ENCODE data around the gene UNC5C. TPM values are rescaled to one million over a fixed set of nuclear protein-coding genes. Genes with fewer than 3 reads are reported as not detected.
A peak's percentile ranks its signal among the peaks of the same experiment; 100 is the strongest.

Gene UNC5C
- total and polyA plus RNA-seq, 2 donors from 2014 or later, result 0.84 to 3.1 TPM

- H3K9me3 ChIP-seq (ENCODE audit: control insufficient read depth in 2 of 3, insufficient read depth in 1 of 3, low read length in 3 of 3), result no peaks in the 10 kb centered on the region
- H3K9ac ChIP-seq (ENCODE audit: low read length in 3 of 3), result no peak overlapping the region
- no peaks in the 10 kb centered on the region for H3K4me1 ChIP-seq (ENCODE audit: control insufficient read depth in 2 of 3, insufficient read depth in 2 of 3, low read depth in 1 of 3, low read length in 3 of 3)
- intact Hi-C loops (cut with DNase I), result no loop called here
- peak; percentile 73 for TF ChIP-seq CTCF (IDR thresholded peaks at IDR 0.05; ENCODE audit: borderline replicate concordance, extremely low read depth, insufficient read depth)
- FAIRE-seq, result peak; percentile 97
- H3K27ac ChIP-seq (ENCODE audit: low read depth in 2 of 2, low read length in 2 of 2), result no peak overlapping the region
- DNase-seq, result peak in 2 of 5 donors; percentile 86 to 89
- no peak overlapping the region for H3K4me3 ChIP-seq (ENCODE audit: low read length in 3 of 3)
- peaks cover 0 to 2% (median 0%) of the 10 kb centered on the region in 3 donors for H3K36me3 ChIP-seq (ENCODE audit: control insufficient read depth in 2 of 3, insufficient read depth in 3 of 3, low read length in 3 of 3)
- no peaks in the 10 kb centered on the region for H3K27me3 ChIP-seq (ENCODE audit: control insufficient read depth, insufficient read depth, low read length)
Observed at GRCh38 chr4:95165926-95166524, 382.7 kb downstream of the UNC5C start.

GRCh38 chr4:95162867-95163266, 385.9 kb downstream of the UNC5C start:
- Histone ChIP-seq H3K36me3 (ENCODE audit: control insufficient read depth in 2 of 3, insufficient read depth in 3 of 3, low read length in 3 of 3) (peaks cover 0 to 2% (median 0%) of the 10 kb centered on the region in 3 donors), H3K27ac (ENCODE audit: low read depth in 2 of 2, low read length in 2 of 2) (no peak overlapping the region), H3K9me3 (ENCODE audit: control insufficient read depth in 2 of 3, insufficient read depth in 1 of 3, low read length in 3 of 3) (no peaks in the 10 kb centered on the region), H3K27me3 (ENCODE audit: control insufficient read depth, insufficient read depth, low read length) (no peaks in the 10 kb centered on the region), H3K9ac (ENCODE audit: low read length in 3 of 3) (no peak overlapping the region), H3K4me3 (ENCODE audit: low read length in 3 of 3) (no peak overlapping the region), H3K4me1 (ENCODE audit: control insufficient read depth in 2 of 3, insufficient read depth in 2 of 3, low read depth in 1 of 3, low read length in 3 of 3) (no peaks in the 10 kb centered on the region)
- intact Hi-C loops (cut with DNase I), result no loop called here
- no peak for TF ChIP-seq CTCF (IDR thresholded peaks at IDR 0.05; ENCODE audit: borderline replicate concordance, extremely low read depth, insufficient read depth)
- FAIRE-seq (no peak), DNase-seq (no peak)

- Histone ChIP-seq H3K27ac (ENCODE audit: low read depth in 2 of 2, low read length in 2 of 2) (no peak overlapping the region), H3K36me3 (ENCODE audit: control insufficient read depth in 2 of 3, insufficient read depth in 3 of 3, low read length in 3 of 3) (peaks cover 0 to 2% (median 0%) of the 10 kb centered on the region in 3 donors), H3K9me3 (ENCODE audit: control insufficient read depth in 2 of 3, insufficient read depth in 1 of 3, low read length in 3 of 3) (no peaks in the 10 kb centered on the region), H3K4me1 (ENCODE audit: control insufficient read depth in 2 of 3, insufficient read depth in 2 of 3, low read depth in 1 of 3, low read length in 3 of 3) (no peaks in the 10 kb centered on the region), H3K9ac (ENCODE audit: low read length in 3 of 3) (no peak overlapping the region), H3K27me3 (ENCODE audit: control insufficient read depth, insufficient read depth, low read length) (no peaks in the 10 kb centered on the region), H3K4me3 (ENCODE audit: low read length in 3 of 3) (no peak overlapping the region)
- no peak for FAIRE-seq
- no peak for DNase-seq
- intact Hi-C loops (cut with DNase I), result no loop called here
- TF ChIP-seq CTCF (IDR thresholded peaks at IDR 0.05; ENCODE audit: borderline replicate concordance, extremely low read depth, insufficient read depth), result no peak
Observed at GRCh38 chr4:95161781-95162469, 386.8 kb downstream of the UNC5C start.
